ENCODE data around the gene BRD2. TPM values are rescaled to one million over a fixed set of nuclear protein-coding genes. Genes with fewer than 3 reads are reported as not detected.

Gene BRD2
- total RNA-seq, 1 donor from 2014 or later: 166 TPM

DNA sequence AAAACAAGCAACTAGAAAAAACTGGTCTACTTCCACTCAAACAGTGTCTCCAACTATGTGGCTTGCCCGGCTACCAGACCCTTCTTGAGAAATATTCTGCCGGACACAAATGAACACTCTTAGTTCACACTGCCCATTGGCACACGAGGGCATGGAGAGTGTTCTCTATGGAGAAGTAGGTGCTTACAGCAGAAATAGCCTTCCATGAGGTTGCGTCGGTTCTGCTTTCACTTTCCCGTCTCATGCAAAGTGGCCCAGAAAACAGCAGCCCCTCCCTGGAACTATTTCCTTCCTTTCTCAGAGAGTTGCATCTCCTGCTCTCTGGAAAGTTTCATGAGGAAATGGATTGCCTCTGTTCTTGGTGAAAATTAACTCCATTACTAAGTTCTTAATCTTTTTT is 50.5 kb downstream of the BRD2 start:
- H3K36me3 Mint-ChIP-seq (ENCODE audit: unreplicated experiment): no peaks in the 10 kb centered on the region
- DNase-seq (ENCODE audit: extremely low spot score, unreplicated experiment): no peak
- TF ChIP-seq, protein P1, sequence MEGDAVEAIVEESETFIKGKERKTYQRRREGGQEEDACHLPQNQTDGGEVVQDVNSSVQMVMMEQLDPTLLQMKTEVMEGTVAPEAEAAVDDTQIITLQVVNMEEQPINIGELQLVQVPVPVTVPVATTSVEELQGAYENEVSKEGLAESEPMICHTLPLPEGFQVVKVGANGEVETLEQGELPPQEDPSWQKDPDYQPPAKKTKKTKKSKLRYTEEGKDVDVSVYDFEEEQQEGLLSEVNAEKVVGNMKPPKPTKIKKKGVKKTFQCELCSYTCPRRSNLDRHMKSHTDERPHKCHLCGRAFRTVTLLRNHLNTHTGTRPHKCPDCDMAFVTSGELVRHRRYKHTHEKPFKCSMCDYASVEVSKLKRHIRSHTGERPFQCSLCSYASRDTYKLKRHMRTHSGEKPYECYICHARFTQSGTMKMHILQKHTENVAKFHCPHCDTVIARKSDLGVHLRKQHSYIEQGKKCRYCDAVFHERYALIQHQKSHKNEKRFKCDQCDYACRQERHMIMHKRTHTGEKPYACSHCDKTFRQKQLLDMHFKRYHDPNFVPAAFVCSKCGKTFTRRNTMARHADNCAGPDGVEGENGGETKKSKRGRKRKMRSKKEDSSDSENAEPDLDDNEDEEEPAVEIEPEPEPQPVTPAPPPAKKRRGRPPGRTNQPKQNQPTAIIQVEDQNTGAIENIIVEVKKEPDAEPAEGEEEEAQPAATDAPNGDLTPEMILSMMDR (IDR thresholded peaks at IDR 0.05): no peak
- peaks cover 64% of the 10 kb centered on the region for H3K27me3 Mint-ChIP-seq (ENCODE audit: unreplicated experiment)
- H3K27ac Mint-ChIP-seq (ENCODE audit: unreplicated experiment): no peak overlapping the region
- H3K4me3 Mint-ChIP-seq (ENCODE audit: unreplicated experiment): no peak overlapping the region
- H3K4me1 Mint-ChIP-seq (ENCODE audit: unreplicated experiment): peaks cover 7% of the 10 kb centered on the region
- no peaks in the 10 kb centered on the region for H3K9me3 Mint-ChIP-seq (ENCODE audit: unreplicated experiment)

DNA sequence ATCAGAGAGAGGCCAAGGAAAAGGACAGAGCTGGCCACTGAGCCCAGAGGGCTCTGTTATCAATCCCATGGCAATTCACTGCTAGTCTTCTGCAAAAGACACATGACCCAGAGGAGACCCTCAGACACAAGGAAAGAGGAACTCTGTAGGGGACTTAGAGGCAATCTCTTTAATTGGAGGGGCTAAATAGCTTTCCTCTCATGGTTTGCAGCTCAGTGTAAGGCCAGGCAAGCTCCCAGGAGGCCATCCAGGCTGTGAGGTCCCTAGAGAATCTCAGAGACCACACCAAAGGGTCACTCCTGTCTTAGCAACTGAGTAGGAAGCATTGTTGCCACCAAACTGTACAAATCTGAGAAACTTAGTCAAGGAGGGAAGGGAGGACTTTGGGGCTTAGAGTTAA is 51.0 kb downstream of the BRD2 start:
- Mint-ChIP-seq H3K36me3 (ENCODE audit: unreplicated experiment) (no peaks in the 10 kb centered on the region), H3K4me3 (ENCODE audit: unreplicated experiment) (no peak overlapping the region), H3K4me1 (ENCODE audit: unreplicated experiment) (peaks cover 7% of the 10 kb centered on the region), H3K27me3 (ENCODE audit: unreplicated experiment) (peaks cover 63% of the 10 kb centered on the region), H3K9me3 (ENCODE audit: unreplicated experiment) (no peaks in the 10 kb centered on the region), H3K27ac (ENCODE audit: unreplicated experiment) (no peak overlapping the region)
- DNase-seq (ENCODE audit: extremely low spot score, unreplicated experiment): no peak
- TF ChIP-seq, protein P1 (IDR thresholded peaks at IDR 0.05): no peak

DNA sequence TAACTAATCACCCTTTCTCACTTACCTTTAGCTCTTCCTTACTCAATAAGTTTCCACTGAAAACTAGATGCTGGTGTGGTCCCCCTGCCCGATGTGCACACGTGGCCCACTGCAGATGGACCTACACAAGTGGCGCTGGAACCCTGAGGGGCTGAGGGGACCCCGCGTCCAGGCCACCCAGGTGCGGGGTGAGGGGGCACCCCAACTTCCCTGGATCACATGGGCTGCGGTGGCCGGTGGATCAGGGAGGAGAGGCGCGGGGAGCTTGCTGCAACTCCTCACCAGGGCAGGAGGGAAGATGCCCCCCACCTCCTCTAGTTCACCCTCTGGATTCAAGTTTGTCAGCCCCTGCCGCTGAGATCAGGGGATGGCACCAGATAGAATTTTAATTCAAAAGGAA is 53.5 kb downstream of the BRD2 start:
- peaks cover 69% of the 10 kb centered on the region for H3K27me3 Mint-ChIP-seq (ENCODE audit: unreplicated experiment)
- peaks cover 6% of the 10 kb centered on the region for H3K4me1 Mint-ChIP-seq (ENCODE audit: unreplicated experiment)
- no peak overlapping the region for H3K4me3 Mint-ChIP-seq (ENCODE audit: unreplicated experiment)
- H3K27ac Mint-ChIP-seq (ENCODE audit: unreplicated experiment): no peak overlapping the region
- TF ChIP-seq, protein P1 (IDR thresholded peaks at IDR 0.05): no peak
- H3K9me3 Mint-ChIP-seq (ENCODE audit: unreplicated experiment): no peaks in the 10 kb centered on the region
- no peak for DNase-seq (ENCODE audit: extremely low spot score, unreplicated experiment)
- no peaks in the 10 kb centered on the region for H3K36me3 Mint-ChIP-seq (ENCODE audit: unreplicated experiment)

DNA sequence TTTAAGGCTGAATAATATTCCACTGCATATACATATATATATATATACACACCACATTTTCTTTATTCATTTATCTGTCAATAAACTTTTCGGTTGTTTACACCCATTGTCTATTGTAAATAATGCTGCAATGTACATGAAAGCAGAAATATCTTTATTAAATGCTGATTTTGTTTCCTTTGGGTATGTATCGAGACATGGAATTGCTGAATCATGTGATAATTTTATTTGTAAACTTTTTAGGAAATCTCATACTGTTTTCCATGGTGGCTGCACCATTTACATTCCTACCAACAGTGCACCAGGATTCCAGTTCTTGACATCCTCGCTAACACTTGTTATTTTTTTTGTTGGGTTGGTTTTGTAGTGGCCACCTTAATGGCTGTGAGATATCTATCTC is 55.1 kb downstream of the BRD2 start:
- peaks cover 6% of the 10 kb centered on the region for H3K4me1 Mint-ChIP-seq (ENCODE audit: unreplicated experiment)
- DNase-seq (ENCODE audit: extremely low spot score, unreplicated experiment): no peak
- no peaks in the 10 kb centered on the region for H3K9me3 Mint-ChIP-seq (ENCODE audit: unreplicated experiment)
- TF ChIP-seq, protein P1 (IDR thresholded peaks at IDR 0.05): no peak
- peaks cover 65% of the 10 kb centered on the region for H3K27me3 Mint-ChIP-seq (ENCODE audit: unreplicated experiment)
- H3K36me3 Mint-ChIP-seq (ENCODE audit: unreplicated experiment): no peaks in the 10 kb centered on the region
- H3K4me3 Mint-ChIP-seq (ENCODE audit: unreplicated experiment): no peak overlapping the region
- H3K27ac Mint-ChIP-seq (ENCODE audit: unreplicated experiment): no peak overlapping the region

DNA sequence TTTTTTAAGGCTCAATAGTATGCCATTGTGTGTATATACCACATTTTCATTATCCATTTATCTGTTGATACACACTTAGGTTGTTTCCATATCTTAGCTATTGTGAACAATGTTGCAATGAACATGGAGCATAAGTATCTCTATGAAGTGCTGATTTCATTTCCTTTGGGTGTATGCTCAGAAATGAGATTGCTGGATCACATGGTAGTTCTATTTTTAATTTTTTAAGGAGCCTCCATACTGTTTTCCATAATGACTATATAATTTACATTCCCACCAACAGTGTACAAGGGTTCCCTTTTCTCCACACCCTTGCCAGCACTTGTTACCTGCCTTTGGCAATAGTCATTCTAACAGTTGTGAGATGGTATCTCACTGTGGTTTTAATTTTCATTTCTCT is 56.1 kb downstream of the BRD2 start:
- no peak overlapping the region for H3K27ac Mint-ChIP-seq (ENCODE audit: unreplicated experiment)
- DNase-seq (ENCODE audit: extremely low spot score, unreplicated experiment): no peak
- H3K4me3 Mint-ChIP-seq (ENCODE audit: unreplicated experiment): no peak overlapping the region
- H3K4me1 Mint-ChIP-seq (ENCODE audit: unreplicated experiment): no peaks in the 10 kb centered on the region
- no peaks in the 10 kb centered on the region for H3K9me3 Mint-ChIP-seq (ENCODE audit: unreplicated experiment)
- peaks cover 64% of the 10 kb centered on the region for H3K27me3 Mint-ChIP-seq (ENCODE audit: unreplicated experiment)
- TF ChIP-seq, protein P1 (IDR thresholded peaks at IDR 0.05): no peak
- no peaks in the 10 kb centered on the region for H3K36me3 Mint-ChIP-seq (ENCODE audit: unreplicated experiment)
